Measurements from ENCODE around the gene BMP7.

Gene BMP7

DNA sequence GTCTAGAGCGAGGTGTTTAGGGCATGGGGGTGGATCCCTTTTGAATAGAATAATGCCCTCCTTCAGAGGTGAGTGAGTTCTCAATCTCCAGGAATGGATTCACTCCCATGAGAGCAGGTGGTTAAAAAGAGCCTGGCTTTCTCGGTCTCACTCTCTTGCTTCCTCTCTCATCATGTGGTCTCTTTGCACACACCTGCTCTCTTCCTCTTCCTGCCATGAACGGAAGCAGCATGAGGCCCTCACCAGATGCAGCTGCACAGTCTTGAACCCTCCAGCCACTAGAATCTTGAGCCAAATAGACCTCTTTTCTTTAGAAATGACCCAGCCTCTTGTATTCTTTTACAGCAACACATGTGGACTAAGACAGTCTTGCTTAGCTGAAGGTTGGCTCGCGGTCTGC is 119.3 kb downstream of the BMP7 start:
- DNase-seq (ENCODE audit: low spot score), result no peak

DNA sequence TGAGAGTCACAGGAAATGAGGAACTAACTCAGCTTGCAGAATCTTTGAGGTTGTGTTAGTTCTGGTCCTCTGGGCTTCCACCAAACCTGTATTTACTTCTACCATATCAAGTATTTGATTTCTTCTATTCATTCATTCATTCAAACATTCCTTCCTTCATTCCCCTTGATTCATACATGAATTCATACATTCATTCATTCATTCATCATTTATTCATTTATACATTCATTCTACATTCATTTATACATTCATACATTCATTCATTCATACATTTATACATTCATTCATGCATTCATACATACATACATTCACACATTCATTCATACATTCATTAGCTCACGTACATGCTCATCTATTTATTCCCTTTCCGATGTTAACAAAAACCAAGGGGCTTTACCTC is 120.3 kb downstream of the BMP7 start:
- no peak for DNase-seq (ENCODE audit: low spot score)

DNA sequence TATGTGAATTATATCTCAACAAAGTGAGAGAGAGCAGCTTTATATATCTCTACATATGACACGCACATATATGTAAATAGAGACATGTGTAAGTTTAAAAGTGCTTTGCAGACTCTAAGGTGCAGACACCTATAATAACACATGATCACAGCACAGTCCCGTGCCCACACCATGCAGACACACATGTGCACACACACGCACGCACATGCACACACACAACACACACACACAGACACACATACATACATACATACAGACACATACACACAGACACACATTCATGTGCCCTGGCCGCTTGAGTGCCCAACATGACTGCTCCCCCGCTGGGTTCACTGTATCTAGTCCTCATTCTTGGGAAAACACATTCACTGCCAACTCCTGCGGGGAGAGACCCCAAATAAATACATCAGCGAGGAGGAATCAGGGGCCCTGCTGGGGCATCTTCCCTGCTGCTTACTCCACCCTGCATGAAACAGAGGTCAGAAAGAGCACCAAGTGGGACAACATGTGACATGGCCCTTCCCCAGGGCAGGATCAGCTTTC is 121.3 kb downstream of the BMP7 start:
- DNase-seq (ENCODE audit: low spot score), result no peak

GRCh38 chr20:57143173-57143572 is 123.3 kb downstream of the BMP7 start:
- no peak for DNase-seq (ENCODE audit: low spot score)

- DNase-seq (ENCODE audit: low spot score), result no peak
These were observed 123.8 kb downstream of the BMP7 start for GRCh38 chr20:57142667-57143066.

GRCh38 chr20:57141492-57141891 is 124.9 kb downstream of the BMP7 start:
- no peak for DNase-seq (ENCODE audit: low spot score)

GRCh38 chr20:57140416-57140965 is 126.0 kb downstream of the BMP7 start:
- no peak for DNase-seq (ENCODE audit: low spot score)

DNA sequence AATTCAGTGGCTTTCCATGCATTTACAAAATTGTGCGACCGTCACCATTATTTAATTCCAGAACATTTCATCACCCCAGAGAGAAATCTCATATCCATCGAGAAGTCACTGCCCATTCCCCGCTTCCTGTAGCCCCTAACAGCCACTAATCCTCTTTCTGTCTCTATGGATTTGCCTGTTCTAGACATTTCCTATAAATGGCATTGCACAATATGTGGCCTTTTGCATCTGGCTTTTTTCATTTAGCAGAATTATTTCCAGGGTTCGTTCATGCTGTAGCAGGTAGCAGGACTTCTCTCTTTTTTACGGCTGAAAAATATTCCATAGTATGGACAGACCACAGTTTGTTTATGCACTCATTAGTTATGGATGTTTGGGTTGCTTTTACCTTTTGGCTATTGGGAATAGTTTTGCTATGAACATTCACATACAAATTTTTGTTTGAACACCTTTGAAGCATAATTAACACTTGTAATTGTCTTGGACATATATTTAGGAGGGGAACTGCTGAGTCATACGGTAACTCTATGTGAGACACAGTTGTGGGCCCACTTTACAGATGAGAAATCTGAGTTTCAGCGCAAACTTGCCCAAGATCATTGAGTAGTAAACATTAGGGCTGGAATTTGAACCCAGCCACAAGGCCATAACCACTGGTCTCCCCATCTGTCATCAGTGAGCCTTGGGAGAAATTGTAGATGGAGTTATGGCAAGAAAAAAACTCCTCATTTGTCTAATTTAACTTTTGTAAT is 126.9 kb downstream of the BMP7 start:
- DNase-seq (ENCODE audit: low spot score), result no peak

DNA sequence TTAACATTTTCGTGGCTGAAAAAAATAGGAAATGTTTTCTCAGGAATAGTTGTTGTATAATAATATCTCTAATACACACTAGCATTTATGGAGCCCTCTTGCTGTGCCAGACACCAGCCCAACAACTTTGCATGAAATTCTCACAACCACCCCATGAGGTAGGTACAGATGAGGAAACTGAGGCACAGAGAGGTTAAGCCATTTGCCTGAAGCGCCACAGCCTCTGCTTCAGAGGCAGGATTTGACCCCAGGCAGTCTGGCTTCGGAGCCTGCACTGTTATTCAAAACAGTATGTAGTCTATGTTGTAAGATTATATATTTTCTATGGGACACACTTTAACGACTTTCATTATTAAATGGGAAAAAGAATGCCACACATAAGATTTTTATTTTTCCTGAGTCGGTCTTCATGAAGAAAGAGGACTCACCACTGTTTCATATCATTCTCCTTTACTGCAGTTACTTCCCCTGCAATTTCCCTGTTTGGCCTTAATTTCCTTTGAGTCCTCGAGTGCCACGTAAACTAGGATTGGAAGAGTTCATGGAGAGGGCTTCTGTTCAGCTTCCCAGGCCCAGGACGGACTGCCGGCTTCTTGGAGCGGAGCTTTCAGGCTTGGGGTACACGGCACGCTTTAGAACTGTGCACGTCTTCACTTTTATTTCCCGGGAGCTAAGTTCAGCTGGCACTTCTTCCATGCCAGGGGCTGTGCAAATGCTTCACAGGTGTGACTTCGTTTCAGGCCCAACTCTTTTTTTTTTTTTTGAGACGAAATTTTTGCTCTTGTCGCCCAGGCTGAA is 128.0 kb downstream of the BMP7 start:
- DNase-seq (ENCODE audit: low spot score), result no peak

DNA sequence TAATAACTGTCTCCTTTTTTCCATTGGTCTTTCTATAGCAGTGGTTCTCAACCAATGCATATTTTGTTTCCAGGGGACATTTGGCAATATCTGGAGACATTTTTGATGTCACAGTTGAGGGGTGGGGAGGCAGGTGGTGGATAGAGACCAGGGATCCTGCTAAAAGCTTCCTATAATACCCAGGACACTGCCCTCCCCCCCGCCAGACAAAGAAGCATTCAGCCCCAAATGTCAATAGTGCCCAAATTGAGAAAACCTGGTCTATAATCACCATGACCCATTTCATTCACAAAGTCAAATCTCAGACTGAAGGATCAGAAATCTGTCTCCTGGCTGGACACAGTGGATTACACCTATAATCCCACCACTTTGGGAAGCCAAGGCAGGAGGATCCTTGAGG is 128.8 kb downstream of the BMP7 start:
- DNase-seq (ENCODE audit: low spot score), result no peak

- DNase-seq (ENCODE audit: low spot score), result no peak
These were observed 129.7 kb downstream of the BMP7 start for GRCh38 chr20:57136734-57137133.

GRCh38 chr20:57135875-57136274 is 130.6 kb downstream of the BMP7 start:
- DNase-seq (ENCODE audit: low spot score), result no peak

DNA sequence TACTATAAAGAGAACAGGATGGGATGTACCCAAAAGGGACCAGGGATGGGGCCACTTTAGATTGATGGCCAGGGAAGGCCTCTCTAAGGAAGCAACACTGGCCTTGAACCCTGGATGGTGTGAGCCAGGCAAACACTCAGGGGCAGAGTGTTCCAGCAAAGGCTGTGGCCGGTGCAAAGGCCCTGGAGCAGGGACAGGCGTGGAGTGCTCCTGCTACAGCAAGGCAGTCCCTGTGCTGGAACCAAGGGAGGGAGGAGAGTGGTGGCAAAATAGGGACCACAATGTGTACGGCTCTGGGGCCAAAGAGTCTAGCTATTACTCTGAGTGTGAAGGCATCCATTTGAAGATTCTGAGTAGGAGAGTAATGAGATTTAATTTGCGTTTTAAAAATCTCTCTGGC is 131.6 kb downstream of the BMP7 start:
- DNase-seq (ENCODE audit: low spot score), result no peak

DNA sequence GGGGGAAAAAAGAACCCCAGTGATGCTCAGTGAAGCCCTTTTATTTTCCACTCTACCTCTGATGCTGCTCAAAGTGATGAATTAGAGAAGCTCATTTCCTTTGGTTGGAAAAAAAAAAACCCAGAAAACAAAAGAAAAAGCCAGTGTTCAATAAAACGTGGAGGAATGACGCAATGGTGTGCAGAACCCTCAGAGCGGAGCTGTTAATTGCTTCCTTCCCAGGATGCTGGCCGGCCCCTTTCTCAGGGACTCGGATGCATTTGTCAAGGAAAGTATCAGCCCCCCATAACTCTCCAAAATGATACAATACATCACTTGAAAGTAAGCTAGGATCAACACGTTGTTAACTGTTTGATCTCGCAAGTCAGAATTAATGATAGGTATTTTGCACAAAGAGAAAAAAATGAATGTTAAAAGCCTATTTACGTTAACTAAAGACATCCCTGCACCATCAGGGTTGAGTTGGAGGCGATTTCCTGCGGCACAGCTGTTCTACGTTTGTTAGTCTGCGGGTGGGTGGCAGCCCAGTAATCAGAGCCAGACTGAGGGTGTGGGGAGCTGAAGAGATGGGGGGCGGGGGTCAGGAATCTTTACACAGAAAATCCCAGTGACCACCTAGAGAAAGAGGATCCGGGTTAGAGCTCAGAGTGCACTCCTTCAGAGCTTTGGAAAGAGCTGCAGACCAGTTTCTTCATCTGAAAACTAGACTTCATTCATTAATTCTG is 132.4 kb downstream of the BMP7 start:
- DNase-seq (ENCODE audit: low spot score), result no peak

DNA sequence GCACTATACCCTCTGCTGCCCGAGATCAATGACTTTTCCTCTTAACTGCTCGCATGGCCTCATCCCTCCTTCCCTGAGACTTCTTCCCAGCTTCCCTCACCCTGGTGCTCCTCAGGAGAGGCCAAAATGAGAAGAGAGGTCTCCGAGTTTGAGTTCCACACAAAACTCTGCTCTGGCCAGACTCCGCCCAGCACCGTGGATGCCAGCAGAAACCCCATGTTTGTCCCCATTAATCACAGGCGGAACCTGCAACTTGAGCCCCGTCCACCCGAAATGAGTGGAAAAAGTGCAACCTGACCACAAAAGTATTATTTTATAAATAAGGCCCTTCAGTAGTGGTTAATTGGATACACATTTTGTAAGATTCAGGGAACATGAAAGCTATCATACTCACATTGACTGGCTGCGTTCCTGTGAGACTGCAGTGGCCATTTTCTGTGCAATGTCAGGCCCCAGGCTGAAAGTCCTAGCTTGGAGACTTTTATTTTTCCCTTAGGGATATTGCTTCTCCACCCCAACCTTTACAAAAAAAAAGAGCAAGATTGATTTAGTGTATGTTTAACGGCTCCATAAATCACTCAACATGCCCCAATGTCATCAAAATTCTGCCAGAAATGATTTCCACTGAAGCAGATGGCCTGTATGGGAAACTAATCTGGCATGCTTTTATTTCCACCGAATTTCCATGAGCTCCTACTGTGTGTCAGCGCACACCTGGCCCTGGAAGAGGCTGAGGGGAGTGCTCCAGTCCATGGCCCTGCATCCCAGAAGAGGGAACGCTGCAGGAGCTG is 134.6 kb downstream of the BMP7 start:
- DNase-seq (ENCODE audit: low spot score), result no peak

DNA sequence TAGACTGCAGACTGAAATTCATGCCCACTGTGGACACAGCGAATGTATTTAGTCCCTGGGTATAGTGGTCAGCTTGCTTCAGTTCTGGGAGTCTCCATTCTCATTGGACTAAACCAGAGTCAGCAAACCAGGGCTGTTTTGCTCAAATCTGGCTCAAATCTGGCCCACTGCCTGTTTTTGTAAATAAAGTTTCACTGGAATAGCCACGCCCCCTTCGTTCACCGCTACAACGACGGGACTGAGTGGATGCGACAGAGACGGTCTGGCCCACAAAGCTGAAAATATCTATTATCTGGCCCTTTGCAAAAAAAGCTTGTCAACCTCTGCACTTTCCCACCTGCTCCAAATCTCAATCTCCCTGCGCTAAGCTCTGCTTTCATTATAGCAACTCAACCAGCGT is 135.4 kb downstream of the BMP7 start:
- no peak for DNase-seq (ENCODE audit: low spot score)

- no peak for DNase-seq (ENCODE audit: low spot score)
These were observed 136.2 kb downstream of the BMP7 start for GRCh38 chr20:57130160-57130772.

DNA sequence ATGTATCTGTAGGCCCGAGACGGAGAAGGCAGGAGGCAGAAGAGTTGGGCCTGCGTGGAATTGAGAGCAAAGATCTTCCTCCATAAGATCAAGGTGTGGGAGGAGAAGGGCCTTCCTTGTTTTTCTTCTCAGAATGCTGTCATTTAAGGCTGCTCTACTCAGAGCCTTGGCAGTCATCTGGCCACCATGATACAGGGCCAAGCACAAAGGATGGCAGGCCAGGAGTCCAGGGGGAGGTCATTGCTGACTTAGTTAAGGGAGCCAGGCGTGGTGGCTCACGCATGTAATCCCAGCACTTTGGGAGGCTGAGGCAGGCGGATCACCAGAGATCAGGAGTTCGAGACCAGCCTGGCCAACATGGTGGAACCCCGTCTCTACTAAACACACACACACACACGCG is 137.1 kb downstream of the BMP7 start:
- DNase-seq (ENCODE audit: low spot score), result no peak

DNA sequence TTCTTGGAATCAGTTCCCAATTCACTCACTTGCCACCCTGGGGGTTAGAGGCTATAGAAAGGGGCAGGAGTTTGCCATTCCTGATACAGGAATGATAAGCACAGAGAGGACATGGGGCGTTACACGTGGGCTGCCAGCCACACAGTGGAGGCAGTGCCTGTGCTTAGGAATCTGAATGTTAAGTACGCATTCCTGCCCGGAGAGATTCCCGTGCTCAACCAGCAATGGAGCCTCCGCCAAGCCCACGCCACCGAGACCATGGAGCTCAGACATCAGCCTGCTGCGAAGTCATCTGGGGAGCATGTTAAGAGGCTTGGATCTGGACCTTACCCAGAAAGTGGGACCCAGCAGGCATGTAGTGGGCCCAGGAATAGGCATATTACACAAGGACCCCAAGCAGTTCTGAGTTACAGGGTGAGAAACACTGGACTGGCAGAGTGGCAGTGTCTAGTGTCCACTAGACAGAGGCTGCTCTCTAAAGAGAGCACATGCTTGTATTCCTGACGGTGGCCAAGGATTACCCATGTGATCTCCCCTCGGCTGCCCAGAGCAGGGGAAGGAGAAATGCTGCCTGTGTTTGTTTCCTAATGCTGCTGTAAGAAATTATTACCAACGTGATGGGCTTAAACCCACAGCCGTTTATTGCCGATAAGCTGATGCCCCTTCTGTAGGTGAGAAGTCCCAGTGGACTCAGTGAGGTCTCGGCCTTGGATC is 138.2 kb downstream of the BMP7 start:
- no peak for DNase-seq (ENCODE audit: low spot score)

DNA sequence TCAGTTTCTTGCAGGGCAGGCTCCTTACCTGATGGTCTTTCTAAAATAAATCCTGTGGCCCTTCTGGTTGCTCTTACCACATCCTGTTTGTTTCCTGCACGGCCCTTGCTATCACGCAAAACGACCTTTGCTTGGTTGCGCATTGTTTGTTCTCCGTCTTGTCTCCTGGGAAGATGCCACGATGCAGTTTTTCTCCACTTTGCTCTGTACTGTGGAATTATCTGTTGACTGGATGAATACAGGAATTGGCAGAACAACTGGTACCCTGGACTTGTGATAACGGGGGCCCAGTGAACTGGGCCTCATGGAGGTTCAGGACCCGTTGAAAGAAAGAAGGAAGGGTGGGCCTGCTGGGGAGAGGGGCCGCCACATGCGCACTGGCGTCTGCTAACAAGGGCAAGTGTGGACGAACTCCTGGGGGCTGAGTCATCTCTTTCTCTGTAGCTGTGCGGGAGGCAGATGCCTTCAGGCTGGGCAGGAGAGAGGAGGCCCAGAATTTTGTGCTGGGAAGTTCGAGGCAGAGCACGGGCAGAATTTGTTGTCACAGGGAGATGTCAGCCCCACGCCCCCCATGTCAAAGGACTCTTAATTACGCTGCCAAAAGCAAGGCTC is 139.9 kb downstream of the BMP7 start:
- no peak for DNase-seq (ENCODE audit: low spot score)
